K562 (cell line): ENCODE results near the gene RNF213. TPM values are rescaled to one million over a fixed set of nuclear protein-coding genes. Genes with fewer than 3 reads are reported as not detected.
A peak's percentile ranks its signal among the peaks of the same experiment; 100 is the strongest.

ENCODE experiments used
- KDM1A ChIP-seq, 2 experiments: fragments of 450-650 bp; IDR thresholded peaks; 2 replicates each; pipeline ENCODE4 v1.6.1; 2016; ENCODE audit warnings: mild to moderate bottlenecking in 2 of 2
- REST ChIP-seq, 2 experiments: fragments of 450-650 bp; formaldehyde crosslinking in 1 of 2; IDR thresholded peaks; 2 replicates each; pipeline versions ENCODE4 v1.4.0 to v1.6.1; 2014 to 2020; ENCODE audit warnings: mild to moderate bottlenecking in 2 of 2, borderline replicate concordance in 1 of 2, low read depth in 1 of 2
- ZSCAN29 ChIP-seq: fragments of 450-650 bp; IDR thresholded peaks from 2 replicates; pipeline ENCODE4 v1.6.1; 2017
- polyA plus RNA-seq, 8 experiments: library from polyadenylated mRNA; depleted of rRNA in 4 of 8; stranded (reverse) in 5 of 8; unstranded in 3 of 8; fragments of >200 nt; fragmentation: Nextera tagmentation in 2 of 8; fragmentation: Illumina TruSeq in 1 of 8; extraction: Ambion mirVana in 2 of 8; extraction: Trizol in 1 of 8; gene quantifications; 2 replicates each; pipeline versions ENCODE4 v1.2.1 to v1.2.3, GENCODE V29; 2011 to 2014; ENCODE audit warnings: inconsistent platforms in 1 of 8, missing spikeins in 1 of 8
- total RNA-seq, 7 experiments: library from RNA; depleted of rRNA in 6 of 7; stranded (reverse); fragments of >200 nt in 6 of 7; fragmentation: Illumina TruSeq in 2 of 7; extraction: Trizol in 2 of 7; gene quantifications; 2 replicates each; pipeline versions ENCODE4 v1.2.1 to v1.2.3, GENCODE V29; 2011 to 2021; ENCODE audit warnings: low replicate concordance in 1 of 7
- TF ChIP-seq, protein P1 (sequence below), 2 experiments: fragments of 450-650 bp; IDR thresholded peaks; 2 replicates each; pipeline ENCODE4 v1.6.1; 2016; ENCODE audit warnings: mild to moderate bottlenecking in 2 of 2, borderline replicate concordance in 1 of 2, low read depth in 1 of 2, moderate library complexity in 1 of 2
- TF ChIP-seq, protein P2 (sequence below), 2 experiments: fragments of 200-800 bp in 1 of 2; sonication (Bioruptor generic) in 1 of 2; sonication (generic) in 1 of 2; formaldehyde crosslinking in 1 of 2; IDR thresholded peaks in 1 of 2; conservative IDR thresholded peaks in 1 of 2; 2 replicates each; pipeline versions ENCODE4 v1.5.0 to v1.6.1; 2016 to 2020; ENCODE audit warnings: missing compliant biosample characterization in 1 of 2, missing genetic modification characterization in 1 of 2, missing genetic modification reagents in 1 of 2
- TF ChIP-seq, protein P3 (sequence below): sonication (generic); formaldehyde crosslinking; IDR thresholded peaks from 2 replicates; pipeline ENCODE4 v1.9.0; 2022; ENCODE audit warnings: mild to moderate bottlenecking, missing genetic modification reagents

The RNF213 gene
- total and polyA plus RNA-seq, 9 of the 15 experiments (the other 6 are each of a cell fraction or from before 2014, with no cell fraction given): 5.3 to 33.6 (median 17.9) TPM

DNA sequence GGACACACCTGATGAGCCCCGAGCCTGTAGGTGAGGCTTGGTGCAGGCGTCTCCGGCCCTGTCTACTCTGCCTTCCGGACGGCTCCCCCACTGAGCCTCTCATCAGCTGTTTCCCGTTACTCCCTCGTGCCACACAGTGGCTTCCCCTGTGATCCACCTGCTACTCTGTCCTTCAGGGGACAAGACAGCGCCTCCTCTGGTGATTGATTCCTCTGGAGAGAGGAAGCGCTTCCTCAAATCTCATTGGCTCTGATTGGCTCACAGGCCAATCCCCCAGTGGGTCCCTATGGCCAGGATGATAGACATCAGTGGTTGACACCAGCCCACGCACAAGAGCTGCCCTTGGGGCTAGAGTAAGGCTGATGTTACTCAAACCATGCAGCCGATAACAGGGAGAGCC is 24.0 kb downstream of the RNF213 start (continued):
- TF ChIP-seq, protein P1, sequence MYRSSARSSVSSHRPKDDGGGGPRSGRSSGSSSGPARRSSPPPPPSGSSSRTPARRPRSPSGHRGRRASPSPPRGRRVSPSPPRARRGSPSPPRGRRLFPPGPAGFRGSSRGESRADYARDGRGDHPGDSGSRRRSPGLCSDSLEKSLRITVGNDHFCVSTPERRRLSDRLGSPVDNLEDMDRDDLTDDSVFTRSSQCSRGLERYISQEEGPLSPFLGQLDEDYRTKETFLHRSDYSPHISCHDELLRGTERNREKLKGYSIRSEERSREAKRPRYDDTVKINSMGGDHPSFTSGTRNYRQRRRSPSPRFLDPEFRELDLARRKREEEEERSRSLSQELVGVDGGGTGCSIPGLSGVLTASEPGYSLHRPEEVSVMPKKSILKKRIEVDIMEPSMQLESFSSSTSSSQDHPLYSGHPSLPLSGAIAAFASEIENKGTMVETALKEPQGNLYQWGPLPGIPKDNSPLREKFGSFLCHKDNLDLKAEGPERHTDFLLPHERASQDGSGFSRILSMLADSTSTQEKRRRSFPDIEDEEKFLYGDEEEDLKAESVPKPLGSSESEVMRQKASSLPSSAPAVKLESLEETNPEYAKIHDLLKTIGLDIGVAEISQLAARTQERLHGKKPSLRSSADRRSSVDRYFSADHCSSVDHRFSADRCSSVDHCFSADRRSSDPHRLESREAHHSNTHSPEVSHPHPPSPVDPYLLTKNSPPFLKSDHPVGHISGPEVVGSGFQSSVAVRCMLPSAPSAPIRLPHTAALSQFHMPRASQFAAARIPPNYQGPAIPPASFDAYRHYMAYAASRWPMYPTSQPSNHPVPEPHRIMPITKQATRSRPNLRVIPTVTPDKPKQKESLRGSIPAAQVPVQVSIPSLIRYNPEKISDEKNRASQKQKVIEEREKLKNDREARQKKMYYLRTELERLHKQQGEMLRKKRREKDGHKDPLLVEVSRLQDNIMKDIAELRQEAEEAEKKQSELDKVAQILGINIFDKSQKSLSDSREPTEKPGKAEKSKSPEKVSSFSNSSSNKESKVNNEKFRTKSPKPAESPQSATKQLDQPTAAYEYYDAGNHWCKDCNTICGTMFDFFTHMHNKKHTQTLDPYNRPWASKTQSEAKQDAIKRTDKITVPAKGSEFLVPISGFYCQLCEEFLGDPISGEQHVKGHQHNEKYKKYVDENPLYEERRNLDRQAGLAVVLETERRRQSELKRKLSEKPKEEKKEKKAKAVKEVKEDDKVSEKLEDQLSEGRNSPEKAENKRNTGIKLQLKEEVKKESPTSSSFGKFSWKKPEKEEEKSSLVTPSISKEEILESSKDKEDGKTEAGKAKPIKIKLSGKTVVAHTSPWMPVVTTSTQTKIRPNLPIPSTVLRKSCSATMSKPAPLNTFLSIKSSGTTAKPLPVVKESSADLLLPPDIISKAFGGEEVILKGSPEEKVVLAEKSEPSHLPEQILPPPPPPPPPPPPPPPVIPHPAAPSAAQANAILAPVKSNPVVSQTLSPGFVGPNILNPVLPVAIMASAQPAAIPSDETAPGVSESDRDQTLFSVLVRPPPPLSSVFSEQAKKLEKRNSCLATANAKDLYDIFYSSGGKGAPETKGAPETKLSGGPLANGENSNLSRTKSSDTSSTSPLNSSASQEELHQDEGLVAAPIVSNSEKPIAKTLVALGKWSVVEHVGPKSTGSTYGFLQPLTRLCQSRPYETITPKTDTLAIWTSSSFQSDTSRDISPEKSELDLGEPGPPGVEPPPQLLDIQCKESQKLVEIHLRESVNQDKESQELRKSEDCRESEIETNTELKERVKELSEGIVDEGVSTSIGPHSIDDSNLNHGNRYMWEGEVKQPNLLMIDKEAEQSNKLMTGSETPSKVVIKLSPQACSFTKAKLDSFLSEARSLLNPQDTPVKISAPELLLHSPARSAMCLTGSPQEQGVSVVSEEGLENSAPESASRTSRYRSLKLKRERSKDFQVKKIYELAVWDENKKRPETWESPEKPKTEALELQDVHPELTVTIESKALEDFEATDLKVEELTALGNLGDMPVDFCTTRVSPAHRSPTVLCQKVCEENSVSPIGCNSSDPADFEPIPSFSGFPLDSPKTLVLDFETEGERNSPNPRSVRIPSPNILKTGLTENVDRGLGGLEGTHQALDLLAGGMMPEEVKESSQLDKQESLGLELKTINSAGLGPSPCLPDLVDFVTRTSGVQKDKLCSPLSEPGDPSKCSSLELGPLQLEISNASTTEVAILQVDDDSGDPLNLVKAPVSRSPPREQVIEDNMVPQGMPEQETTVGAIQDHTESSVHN (IDR thresholded peaks at IDR 0.05; ENCODE audit: borderline replicate concordance in 1 of 2, low read depth in 1 of 2): peak in 1 of 2 experiments; percentile 57; a peak in 1 of 4 replicates
- TF ChIP-seq, protein P2, sequence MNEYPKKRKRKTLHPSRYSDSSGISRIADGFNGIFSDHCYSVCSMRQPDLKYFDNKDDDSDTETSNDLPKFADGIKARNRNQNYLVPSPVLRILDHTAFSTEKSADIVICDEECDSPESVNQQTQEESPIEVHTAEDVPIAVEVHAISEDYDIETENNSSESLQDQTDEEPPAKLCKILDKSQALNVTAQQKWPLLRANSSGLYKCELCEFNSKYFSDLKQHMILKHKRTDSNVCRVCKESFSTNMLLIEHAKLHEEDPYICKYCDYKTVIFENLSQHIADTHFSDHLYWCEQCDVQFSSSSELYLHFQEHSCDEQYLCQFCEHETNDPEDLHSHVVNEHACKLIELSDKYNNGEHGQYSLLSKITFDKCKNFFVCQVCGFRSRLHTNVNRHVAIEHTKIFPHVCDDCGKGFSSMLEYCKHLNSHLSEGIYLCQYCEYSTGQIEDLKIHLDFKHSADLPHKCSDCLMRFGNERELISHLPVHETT (CRISPR knock-in tag; conservative IDR thresholded peaks at IDR 0.05 in 1 of 2, IDR thresholded peaks at IDR 0.05 in 1 of 2): 0 out of 4 replicates have a peak, but pooled peaks of 1 of the 2 experiments have one; percentile 44
- TF ChIP-seq ZSCAN29: no peak
- TF ChIP-seq, protein P3, sequence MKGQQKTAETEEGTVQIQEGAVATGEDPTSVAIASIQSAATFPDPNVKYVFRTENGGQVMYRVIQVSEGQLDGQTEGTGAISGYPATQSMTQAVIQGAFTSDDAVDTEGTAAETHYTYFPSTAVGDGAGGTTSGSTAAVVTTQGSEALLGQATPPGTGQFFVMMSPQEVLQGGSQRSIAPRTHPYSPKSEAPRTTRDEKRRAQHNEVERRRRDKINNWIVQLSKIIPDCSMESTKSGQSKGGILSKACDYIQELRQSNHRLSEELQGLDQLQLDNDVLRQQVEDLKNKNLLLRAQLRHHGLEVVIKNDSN (CRISPR knock-in tag): 0 out of 2 replicates have a peak, but pooled peaks have one; percentile 16
- peak; percentile 49; the same call in 1 of the 2 replicates for TF ChIP-seq REST (IDR thresholded peaks at IDR 0.05; ENCODE audit: borderline replicate concordance)
- no peak for TF ChIP-seq REST (CRISPR knock-in tag; IDR thresholded peaks at IDR 0.05; ENCODE audit: low read depth)
- peak; percentile 43 to 57; a peak in 2 of 4 replicates for TF ChIP-seq KDM1A (IDR thresholded peaks at IDR 0.05)
